NCI-H2029 treated with DMSO at 0.1 percent for 48 hours (cell line): ENCODE measurements around the gene PRELP.
"Not testable (repeated sequence)": the region's sequence is repeated elsewhere in the genome, so short reads cannot be mapped to it uniquely, and the experiment has no call there.

ENCODE experiments used
- DNase-seq: peaks from one replicate; lab custom pipeline; 2025; lab: John Stamatoyannopoulos, UW

Gene PRELP

DNA sequence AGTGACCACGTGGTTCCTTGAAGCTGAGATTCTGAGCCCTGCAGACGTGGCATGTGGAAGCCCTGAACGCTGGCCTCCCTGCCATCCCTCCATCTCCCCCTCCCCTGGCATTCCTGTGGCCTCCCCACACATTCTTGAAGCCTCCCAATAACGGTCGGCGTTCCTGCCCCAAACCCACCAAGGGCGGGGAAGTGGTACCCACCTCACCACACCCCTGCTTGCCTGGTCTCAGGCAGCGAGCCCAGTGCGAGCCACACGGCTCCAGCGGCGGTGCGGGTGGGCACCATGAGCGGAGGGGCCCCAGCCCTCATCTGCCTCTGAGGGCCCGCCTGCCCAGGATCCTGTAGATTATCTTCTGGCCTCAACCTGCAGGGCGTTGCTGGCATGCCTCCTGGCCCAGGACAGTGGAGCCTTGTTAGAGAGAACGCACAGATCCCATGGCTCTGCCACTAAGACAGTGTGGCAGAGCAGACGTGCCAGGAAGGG, 20.6 kb upstream of the PRELP start:
- no peak for DNase-seq

DNA sequence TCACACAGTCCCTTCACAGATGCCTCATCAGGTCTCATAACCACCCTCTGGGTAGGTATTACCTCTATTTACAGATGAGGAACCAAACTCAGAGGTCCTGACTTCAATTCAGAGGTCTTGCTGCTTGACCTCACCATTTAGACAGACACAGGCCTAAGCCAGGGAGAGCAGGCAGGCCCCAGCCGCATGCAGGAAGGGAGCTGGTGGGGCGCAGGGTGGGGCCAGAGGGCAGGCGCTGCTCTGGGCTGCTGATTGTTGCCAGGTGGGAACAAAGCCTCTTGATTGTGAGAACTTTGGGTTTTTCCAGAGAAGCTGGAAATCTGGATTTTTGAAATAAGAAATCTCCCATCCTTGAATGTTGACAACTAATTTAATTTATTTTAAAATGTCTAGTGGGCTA, 19.9 kb upstream of the PRELP start:
- no peak for DNase-seq

GRCh38 chr1:203456577-203456976, 19.0 kb upstream of the PRELP start:
- no peak for DNase-seq

GRCh38 chr1:203458078-203458477, 17.5 kb upstream of the PRELP start:
- DNase-seq = no peak

GRCh38 chr1:203459671-203460201, 15.9 kb upstream of the PRELP start:
- no peak for DNase-seq

DNA sequence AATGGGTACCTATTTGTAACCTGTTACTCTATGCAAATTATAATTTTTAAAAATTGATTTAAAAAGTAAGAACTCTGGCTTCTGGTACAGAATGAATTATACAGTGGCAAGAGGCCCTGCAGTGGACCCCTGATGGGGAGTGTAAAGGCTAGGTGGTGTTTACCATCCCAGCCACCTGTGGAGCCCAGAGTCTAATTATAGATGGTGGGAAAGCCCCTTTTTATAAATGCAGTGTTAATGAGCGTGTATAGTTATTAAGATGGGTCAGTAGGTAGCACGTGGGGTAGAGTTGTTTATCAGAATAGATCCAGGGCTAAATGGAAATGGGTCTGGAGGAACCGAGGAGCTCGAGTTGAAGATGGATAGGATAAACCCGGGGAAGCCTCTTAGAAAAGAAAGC, 13.9 kb upstream of the PRELP start:
- DNase-seq = no peak

DNA sequence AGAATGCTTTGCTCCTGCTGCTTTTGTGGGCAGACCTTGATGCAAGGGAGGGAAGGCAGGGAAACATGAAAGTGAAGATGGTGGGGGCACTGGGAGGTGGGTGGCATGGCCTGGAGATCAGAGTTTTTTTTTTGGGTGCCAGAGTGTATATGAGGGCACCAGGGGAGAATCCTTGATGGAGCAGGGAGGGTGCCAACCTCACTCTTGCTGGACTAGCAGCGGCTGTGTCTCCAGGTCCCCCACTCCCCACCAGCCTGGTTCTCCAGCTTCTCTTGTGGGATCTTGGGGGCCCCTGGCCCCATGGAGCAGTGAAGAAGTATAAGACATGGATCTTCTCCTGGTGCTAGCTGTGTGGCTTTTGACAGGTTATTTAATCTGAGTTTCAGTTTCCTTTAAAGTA, 13.5 kb upstream of the PRELP start:
- no peak for DNase-seq

- no peak for DNase-seq
Measured at GRCh38 chr1:203462878-203463277, 12.7 kb upstream of the PRELP start.

- DNase-seq = no peak
Measured at GRCh38 chr1:203463469-203464062, 12.0 kb upstream of the PRELP start.

DNA sequence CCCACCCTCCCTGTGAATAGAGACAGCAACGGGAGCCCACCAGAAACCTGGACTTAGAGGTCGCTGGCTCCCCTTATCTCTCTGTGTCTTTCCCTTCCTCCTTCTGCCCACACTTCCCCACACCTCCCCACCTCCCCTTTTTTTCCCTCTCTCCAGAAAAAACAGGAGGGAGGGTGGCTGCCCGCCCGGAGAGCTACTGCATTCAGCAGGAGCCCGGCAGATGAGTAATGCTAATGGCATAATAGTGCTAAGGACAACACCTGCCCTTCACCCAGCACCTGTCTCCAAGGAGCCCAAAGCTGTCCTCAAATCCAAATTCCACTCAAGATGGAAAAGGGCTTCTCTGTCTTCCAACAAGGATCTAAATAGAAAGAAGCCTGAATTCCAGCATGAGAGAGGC, 11.4 kb upstream of the PRELP start:
- DNase-seq = no peak

GRCh38 chr1:203464743-203465142, 10.9 kb upstream of the PRELP start:
- DNase-seq = no peak

GRCh38 chr1:203465146-203465798, 10.3 kb upstream of the PRELP start:
- no peak for DNase-seq

GRCh38 chr1:203465948-203466347, 9.7 kb upstream of the PRELP start:
- no peak for DNase-seq

DNA sequence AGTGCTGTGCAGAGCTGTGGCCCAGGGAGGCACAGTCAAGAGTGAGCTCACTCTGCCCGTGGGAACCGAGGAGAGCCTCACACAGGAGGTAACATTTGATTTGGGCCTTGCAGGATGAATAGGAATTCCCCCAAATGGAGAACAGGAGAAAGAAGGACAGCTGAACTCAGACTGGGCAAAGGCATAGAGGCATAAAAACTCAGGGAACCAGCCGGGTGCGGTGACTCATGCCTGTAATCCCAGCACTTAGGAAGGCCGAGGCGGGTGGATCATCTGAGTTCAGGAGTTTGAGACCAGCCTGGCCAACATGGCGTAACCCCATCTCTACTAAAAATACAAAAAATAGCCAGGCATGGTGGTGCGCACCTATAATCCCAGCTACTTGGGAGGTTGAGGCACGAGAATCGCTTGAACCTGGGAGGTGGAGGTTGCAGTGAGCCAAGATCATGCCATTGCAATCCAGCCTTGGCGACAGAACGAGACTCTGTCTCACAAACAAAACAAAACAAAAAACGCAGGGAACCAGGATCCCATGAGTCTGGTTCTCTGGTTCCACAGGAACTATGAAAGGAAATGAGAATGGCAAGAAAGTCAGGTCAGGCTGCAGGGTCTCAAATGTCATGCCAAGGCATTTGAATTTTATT, 8.6 kb upstream of the PRELP start:
- DNase-seq = not testable (repeated sequence)

DNA sequence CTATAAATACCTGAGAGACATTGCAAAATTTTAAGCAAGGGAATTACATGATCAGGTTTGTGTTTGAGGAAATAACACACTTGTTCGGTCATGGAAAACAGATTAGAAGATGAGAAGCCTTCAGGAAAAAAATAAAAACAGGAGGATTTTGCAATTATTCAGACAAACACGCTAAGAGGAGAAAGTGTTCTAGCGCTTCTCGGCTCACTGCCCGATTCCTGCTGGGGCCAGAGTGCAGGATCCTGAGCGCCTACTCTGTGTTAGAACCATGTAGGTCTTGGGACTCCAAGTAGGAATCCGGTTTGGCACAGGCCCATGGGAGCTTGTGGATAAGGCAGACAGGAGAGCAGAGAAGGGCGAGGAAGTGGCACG, 8.1 kb upstream of the PRELP start:
- DNase-seq = no peak

GRCh38 chr1:203468326-203468725, 7.3 kb upstream of the PRELP start:
- no peak for DNase-seq

GRCh38 chr1:203470240-203470639, 5.4 kb upstream of the PRELP start:
- no peak for DNase-seq

DNA sequence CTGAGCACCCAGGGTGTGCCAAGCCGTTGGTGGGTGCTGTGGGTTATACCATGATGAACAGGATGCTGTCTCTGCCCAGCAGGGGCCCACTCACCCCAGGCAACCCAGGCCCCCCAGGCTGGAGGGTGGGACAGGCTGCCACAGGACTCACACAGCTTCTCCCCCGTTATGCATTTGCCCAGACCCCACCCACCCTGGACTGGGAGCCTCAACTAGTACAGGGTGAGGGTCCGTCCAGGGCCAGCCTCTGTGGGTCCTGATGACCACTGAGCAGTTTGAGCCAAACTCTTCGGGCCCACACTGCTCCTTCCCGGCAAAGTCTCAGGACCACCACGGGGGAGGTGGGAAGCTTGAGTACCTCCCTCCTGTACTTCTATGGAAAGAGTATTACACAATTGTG, 3.8 kb upstream of the PRELP start:
- no peak for DNase-seq

- DNase-seq = no peak
Measured at GRCh38 chr1:203473281-203473680, 2.3 kb upstream of the PRELP start.

- DNase-seq = no peak
Measured at GRCh38 chr1:203473781-203474305, 1.8 kb upstream of the PRELP start.

DNA sequence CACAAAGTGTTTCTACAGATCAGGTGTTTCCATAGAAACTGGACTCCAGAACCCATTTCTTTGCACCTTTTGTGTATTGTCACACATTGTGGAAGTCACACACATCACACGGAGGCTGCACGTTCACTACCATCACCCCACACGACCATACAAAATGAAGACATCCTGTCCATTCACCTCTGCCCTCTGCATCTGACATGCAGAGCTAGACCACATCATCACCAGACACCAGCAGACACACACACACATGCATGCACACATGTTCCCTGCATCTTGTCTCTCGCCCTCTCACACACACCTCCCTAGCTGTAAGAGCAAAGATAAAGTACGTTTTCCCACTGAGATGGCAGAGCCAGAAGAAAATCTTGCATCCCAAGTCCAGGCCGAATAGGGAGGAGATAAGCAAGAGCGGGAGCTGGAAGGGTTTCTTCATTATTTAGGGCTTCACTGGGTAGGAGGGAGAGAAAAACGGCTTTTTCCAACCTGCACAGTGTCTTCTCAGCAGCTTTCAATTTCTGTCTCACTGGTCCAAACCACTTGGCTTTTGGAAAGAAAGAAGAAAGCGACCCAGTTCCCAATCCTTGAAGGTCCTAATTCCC, 709 bp downstream of the PRELP start:
- no peak for DNase-seq

DNA sequence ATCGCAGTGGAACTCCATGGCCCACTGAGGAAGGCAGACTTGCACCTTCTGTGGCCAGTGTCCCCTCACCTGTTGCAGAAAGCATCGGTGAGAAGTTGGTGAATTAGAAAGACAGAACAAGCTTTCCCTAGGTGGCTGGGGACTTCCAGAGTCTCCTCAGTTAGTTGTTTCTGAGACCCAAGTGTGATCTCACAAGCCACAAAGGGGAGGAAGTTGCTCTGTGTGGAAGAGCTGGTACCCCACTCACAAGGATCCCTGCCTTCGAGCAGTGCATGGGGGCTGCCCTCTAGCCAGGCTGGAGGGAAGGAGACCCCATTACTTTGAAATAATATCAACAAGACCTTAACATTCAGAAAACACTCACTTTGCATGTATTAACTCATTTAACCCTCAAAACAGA, 2.1 kb downstream of the PRELP start:
- DNase-seq = no peak

- DNase-seq = no peak
Measured at GRCh38 chr1:203478231-203478630, 2.6 kb downstream of the PRELP start.
